Small intestine (tissue), 7 donors: ENCODE data around the gene ZDHHC18. TPM values are rescaled to one million over a fixed set of nuclear protein-coding genes. Genes with fewer than 3 reads are reported as not detected.

Experiments
- DNase-seq, 2 donors: peaks; one replicate each; pipeline versions ENCODE4 v3.0.0 to v3.0.0-alpha.2; 2013
- FAIRE-seq: peaks from 2 replicates; lab custom pipeline; 2012; peaks lifted over from hg19 to GRCh38; lab: Jason Lieb, UNC
- H3K27ac ChIP-seq, 3 donors: one replicate each; pipeline ENCODE4 v1.5.1; 2013; ENCODE audit warnings: low read length in 2 of 3, mild to moderate bottlenecking in 2 of 3, control low read depth in 1 of 3, inconsistent platforms in 1 of 3, low read depth in 1 of 3, moderate library complexity in 1 of 3
- H3K27me3 ChIP-seq, 3 donors: one replicate each; pipeline ENCODE4 v1.6.1; 2013; ENCODE audit warnings: low read length in 3 of 3, inconsistent platforms in 1 of 3; ENCODE audit not compliant: control insufficient read depth in 3 of 3, insufficient read depth in 3 of 3
- H3K36me3 ChIP-seq, 3 donors: one replicate each; pipeline ENCODE4 v1.6.1; 2013; ENCODE audit warnings: low read length in 3 of 3, inconsistent platforms in 1 of 3, low read depth in 1 of 3, mild to moderate bottlenecking in 1 of 3, moderate library complexity in 1 of 3; ENCODE audit not compliant: control insufficient read depth in 3 of 3, insufficient read depth in 2 of 3
- H3K4me1 ChIP-seq, 3 donors: one replicate each; pipeline ENCODE4 v1.6.1; 2013; ENCODE audit warnings: low read length in 2 of 3, inconsistent platforms in 1 of 3, low read depth in 1 of 3, mild to moderate bottlenecking in 1 of 3, moderate library complexity in 1 of 3; ENCODE audit not compliant: control insufficient read depth in 3 of 3, insufficient read depth in 2 of 3
- H3K4me3 ChIP-seq, 3 donors: one replicate each; pipeline ENCODE4 v1.5.1; 2013; ENCODE audit warnings: low read length in 3 of 3, control low read depth in 1 of 3, inconsistent platforms in 1 of 3, low read depth in 1 of 3, mild to moderate bottlenecking in 1 of 3, moderate library complexity in 1 of 3
- H3K9me3 ChIP-seq, 2 donors: one replicate each; pipeline ENCODE4 v1.6.1; 2013; ENCODE audit warnings: low read depth in 1 of 2, low read length in 1 of 2; ENCODE audit not compliant: control insufficient read depth in 2 of 2, insufficient read depth in 1 of 2
- WGBS, 3 donors: extraction: QIAGEN DNeasy Blood & Tissue Kit; methylation state at CpG; one replicate each; pipeline ENCODE4 v1.1.7; 2013; 5-methylcytosine and 5-hydroxymethylcytosine counted together
- polyA plus RNA-seq, 4 donors: library from polyadenylated mRNA; stranded (reverse) in 3 of 4; unstranded in 1 of 4; fragments of 200-250 nt in 3 of 4; fragments of 120-200 nt in 1 of 4; gene quantifications; one replicate each; pipeline versions ENCODE4 v1.2.1 to v1.2.3, GENCODE V29; 2013
- donor health status: healthy with polysubstance abuse.
- donor health status: control.
- donor health status: control.
- donor health status: Bipolar disorder and iron deficiency.
- donor health status: healthy.

Gene ZDHHC18
- polyA plus RNA-seq, 4 donors, result 7.2 to 15.7 (median 9.2) TPM

DNA sequence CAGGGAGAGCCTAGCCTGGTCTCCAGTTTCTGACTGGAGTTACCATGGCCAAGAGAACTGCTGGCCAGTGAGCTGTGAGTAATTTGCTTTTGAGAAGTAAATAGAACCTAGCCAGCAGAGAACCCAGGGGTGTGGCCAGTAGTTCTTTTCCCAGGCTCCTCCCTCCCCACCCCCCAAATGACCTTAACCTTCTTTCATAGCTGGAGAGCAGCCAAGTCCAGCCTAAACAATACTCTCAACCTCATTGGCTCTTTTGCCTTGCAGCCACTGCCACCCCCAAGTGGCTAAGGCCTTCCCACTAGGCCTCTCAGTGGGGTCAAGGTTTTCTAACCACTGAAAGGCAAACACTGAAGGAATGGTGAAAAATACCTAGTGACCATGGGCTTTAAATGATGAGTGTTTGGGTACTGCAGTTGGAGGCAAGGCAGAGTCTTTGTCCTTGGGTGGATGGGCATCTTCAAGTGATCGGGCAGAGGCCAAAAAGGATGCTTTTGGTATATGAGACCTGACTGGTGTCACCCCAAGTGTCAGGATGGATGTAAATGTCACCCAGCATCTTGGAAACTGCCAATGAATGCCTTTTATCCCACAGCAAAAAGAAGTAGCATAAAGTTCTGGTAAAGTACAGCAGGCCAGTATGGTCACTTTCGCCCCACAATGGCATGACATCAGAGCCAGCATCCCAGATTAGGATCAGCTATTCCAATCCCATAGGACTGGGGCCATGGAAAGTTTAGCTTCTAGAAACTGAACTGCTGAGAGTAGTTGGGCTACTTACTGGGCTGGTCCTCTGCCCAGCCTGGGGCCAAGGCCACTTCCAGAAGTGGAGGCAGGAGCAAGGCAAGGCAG lies 42.2 kb upstream of the ZDHHC18 start:
- FAIRE-seq, result no peak
- H3K36me3 ChIP-seq, result peaks cover 2 to 25% (median 19%) of the 10 kb centered on the region in 3 donors
- peak; percentile 35 to 73 for DNase-seq
- no peak overlapping the region for H3K4me3 ChIP-seq
- no peaks in the 10 kb centered on the region for H3K9me3 ChIP-seq
- 92 to 100% (median 95%) methylated on average over 2 of the region's 2 CpGs for whole genome bisulfite sequencing, 3 donors
- peaks cover 2 to 42% (median 19%) of the 10 kb centered on the region in 3 donors for H3K4me1 ChIP-seq
- peak overlapping the region in 2 of 3 donors; percentile 28 to 33 for H3K27ac ChIP-seq
- no peaks in the 10 kb centered on the region for H3K27me3 ChIP-seq

- H3K4me3 ChIP-seq, result no peak overlapping the region
- H3K9me3 ChIP-seq, result no peaks in the 10 kb centered on the region
- H3K27ac ChIP-seq, result peak overlapping the region in 2 of 3 donors; percentile 28 to 33
- H3K27me3 ChIP-seq, result no peaks in the 10 kb centered on the region
- peaks cover 2 to 19% (median 12%) of the 10 kb centered on the region in 3 donors for H3K36me3 ChIP-seq
- peaks cover 2 to 42% (median 19%) of the 10 kb centered on the region in 3 donors for H3K4me1 ChIP-seq
- FAIRE-seq (no peak), DNase-seq (no peak)
- 88 to 98% (median 94%) methylated on average over 1 of the region's 1 CpG for WGBS, 3 donors
Measured at GRCh38 chr1:26784886-26785285, 41.6 kb upstream of the ZDHHC18 start.

DNA sequence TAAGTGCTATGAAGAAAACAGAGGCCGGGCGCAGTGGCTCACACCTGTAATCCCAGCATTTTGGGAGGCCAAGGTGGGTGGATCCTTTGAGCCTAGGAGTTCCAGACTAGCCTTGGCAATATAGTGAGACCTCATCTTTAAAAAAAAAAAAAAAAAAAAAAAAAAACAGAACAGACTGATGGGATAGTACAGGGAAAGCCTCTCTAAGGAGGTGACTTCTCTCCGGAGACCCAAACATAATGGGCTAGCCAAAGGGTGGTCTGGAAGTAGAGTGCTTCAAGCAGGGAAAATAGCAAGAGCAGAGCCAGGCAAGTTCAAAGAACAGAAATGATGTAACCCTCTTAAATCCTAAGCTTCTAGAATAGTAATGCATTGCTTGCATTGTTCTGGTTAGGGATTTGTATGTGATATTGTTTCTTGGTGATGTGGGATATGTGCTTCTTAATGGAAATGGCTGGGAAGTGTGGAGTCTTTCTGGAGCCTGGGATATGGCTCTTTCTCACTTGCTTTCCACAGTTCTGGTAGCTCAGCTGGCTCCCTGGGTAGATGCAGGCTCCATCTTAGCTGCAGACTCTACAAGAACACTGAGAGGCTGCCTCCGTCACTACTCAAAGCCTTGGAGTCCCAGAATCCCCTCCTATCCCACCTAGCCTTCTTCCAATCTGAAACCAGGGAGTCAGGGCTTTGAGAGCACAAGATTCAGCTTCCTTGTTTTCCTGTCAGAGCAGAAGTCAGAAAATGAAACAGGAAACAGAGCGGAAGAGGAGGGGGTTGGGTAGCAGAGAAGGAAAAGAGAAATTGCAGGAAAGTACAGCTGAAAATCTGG lies 40.7 kb upstream of the ZDHHC18 start:
- 67 to 82% (median 68%) methylated on average over 5 of the region's 5 CpGs for WGBS, 3 donors
- Histone ChIP-seq H3K27me3 (no peaks in the 10 kb centered on the region), H3K4me3 (no peak overlapping the region), H3K4me1 (peaks cover 2 to 42% (median 19%) of the 10 kb centered on the region in 3 donors), H3K36me3 (peaks cover 2 to 12% (median 6%) of the 10 kb centered on the region in 3 donors), H3K9me3 (no peaks in the 10 kb centered on the region), H3K27ac (peak overlapping the region; percentile 82 to 98 (median 97))
- no peak for FAIRE-seq
- DNase-seq, result peak; percentile 54 to 63

DNA sequence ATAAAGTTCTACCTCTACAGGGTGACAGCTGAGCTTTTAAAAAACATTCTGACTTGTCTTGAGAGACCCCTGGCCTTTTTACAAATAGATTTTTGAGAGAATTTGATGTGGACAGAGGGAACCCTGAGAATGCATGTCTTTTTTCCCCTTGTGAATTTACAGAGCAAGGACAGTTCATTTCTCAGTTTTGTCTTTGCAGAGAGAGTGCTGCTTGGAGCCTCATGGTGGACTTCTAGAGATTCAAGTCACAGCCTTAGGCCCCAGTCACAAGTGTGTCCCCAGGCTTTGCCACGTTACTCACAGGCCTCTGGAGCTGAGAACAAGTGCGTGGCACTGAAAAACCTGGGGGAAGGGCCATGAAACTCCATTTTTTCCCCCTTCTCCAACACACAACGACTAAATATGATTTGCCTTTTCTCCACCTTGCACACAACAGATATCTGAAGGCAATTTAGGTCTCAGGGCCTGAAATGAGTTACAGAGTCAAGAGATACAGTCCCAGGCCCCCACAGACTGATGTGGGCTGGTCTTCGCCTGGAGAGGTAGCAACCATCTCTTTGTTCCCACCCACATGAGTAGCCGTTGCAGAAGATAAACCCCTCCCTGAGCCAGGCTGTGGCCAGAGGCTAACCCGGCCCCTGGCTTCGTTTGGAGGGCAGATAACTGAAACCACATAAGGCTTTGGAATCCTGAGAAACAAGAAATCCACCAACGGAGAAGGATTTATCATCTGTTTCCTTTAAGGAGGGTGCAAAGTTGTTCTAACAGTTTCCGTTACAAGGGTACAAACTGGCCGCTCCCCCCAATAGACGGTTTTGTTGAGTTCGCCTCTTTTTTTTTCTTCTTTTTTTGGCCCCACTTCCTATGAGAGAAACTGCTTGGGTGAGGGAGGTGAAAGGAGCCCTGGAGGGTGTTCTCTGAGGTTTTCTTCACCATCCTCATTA lies 39.8 kb upstream of the ZDHHC18 start:
- no peaks in the 10 kb centered on the region for H3K27me3 ChIP-seq
- peaks cover 2 to 42% (median 19%) of the 10 kb centered on the region in 3 donors for H3K4me1 ChIP-seq
- no peaks in the 10 kb centered on the region for H3K9me3 ChIP-seq
- FAIRE-seq, result no peak
- H3K36me3 ChIP-seq, result peaks cover 2 to 11% (median 4%) of the 10 kb centered on the region in 3 donors
- peak; percentile 55 to 63 for DNase-seq
- peak overlapping the region; percentile 57 to 81 (median 64) for H3K4me3 ChIP-seq
- H3K27ac ChIP-seq, result peak overlapping the region; percentile 82 to 98 (median 97)
- WGBS, 3 donors, result 10 to 21% (median 14%) methylated on average over 12 of the region's 12 CpGs

DNA sequence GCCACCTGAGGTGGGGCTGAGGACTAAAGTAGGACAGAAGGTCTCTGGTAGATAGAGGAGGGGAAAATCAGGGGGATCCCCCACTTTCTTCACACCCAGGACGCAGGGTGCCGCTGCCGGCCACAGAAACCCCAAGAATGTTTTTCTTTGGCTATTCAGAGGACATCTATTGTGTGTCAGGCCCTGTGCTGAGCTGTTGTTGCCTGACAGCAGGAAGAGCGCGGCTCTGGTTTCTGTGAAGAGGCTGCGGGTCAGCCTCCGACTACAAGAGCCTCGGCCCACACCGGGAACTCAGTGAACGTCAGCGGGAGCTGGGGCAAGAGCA lies 39.1 kb upstream of the ZDHHC18 start:
- FAIRE-seq (no peak), DNase-seq (no peak)
- H3K9me3 ChIP-seq, result no peaks in the 10 kb centered on the region
- peak overlapping the region; percentile 82 to 98 (median 97) for H3K27ac ChIP-seq
- H3K4me3 ChIP-seq, result peak overlapping the region; percentile 57 to 81 (median 64)
- no peaks in the 10 kb centered on the region for H3K27me3 ChIP-seq
- H3K36me3 ChIP-seq, result peaks cover 0 to 11% (median 4%) of the 10 kb centered on the region in 3 donors
- H3K4me1 ChIP-seq, result peaks cover 2 to 42% (median 19%) of the 10 kb centered on the region in 3 donors
- WGBS, 3 donors, result 0% methylated on average over 11 of the region's 11 CpGs

GRCh38 chr1:26787706-26788514 lies 38.6 kb upstream of the ZDHHC18 start, which contains the start of gene PIGV:
Gene PIGV, plus strand, starts transcription at chr1:26787950. Its CDS starts 2,866 bp downstream, at chr1:26790816.
- peak within 1 kb of the TSS; percentile 82 to 98 (median 97) for H3K27ac ChIP-seq
- peak within 1 kb of the TSS; percentile 57 to 81 (median 64) for H3K4me3 ChIP-seq
- peaks cover 2 to 42% (median 16%) of the 10 kb centered on the region in 3 donors for H3K4me1 ChIP-seq
- H3K27me3 ChIP-seq, result no peaks in the 10 kb centered on the region
- 0 to 1% (median 0%) methylated on average over 58 to 63 of the region's 63 CpGs for WGBS, 3 donors
- no peaks in the 10 kb centered on the region for H3K9me3 ChIP-seq
- FAIRE-seq (no peak), DNase-seq (peak; percentile 84 to 96)
- peaks cover 1 to 11% (median 3%) of the 10 kb centered on the region in 3 donors for H3K36me3 ChIP-seq

GRCh38 chr1:26788515-26788785 lies 38.0 kb upstream of the ZDHHC18 start:
- peaks cover 2 to 38% (median 16%) of the 10 kb centered on the region in 3 donors for H3K4me1 ChIP-seq
- peak overlapping the region; percentile 57 to 81 (median 64) for H3K4me3 ChIP-seq
- H3K9me3 ChIP-seq, result no peaks in the 10 kb centered on the region
- H3K36me3 ChIP-seq, result peaks cover 4 to 11% (median 5%) of the 10 kb centered on the region in 3 donors
- H3K27me3 ChIP-seq, result no peaks in the 10 kb centered on the region
- DNase-seq (no peak), FAIRE-seq (no peak)
- WGBS, 3 donors, result 1 to 2% (median 1%) methylated on average over 10 of the region's 10 CpGs
- peak overlapping the region; percentile 82 to 98 (median 97) for H3K27ac ChIP-seq
